ENCODE data around the gene EYS.

DNA sequence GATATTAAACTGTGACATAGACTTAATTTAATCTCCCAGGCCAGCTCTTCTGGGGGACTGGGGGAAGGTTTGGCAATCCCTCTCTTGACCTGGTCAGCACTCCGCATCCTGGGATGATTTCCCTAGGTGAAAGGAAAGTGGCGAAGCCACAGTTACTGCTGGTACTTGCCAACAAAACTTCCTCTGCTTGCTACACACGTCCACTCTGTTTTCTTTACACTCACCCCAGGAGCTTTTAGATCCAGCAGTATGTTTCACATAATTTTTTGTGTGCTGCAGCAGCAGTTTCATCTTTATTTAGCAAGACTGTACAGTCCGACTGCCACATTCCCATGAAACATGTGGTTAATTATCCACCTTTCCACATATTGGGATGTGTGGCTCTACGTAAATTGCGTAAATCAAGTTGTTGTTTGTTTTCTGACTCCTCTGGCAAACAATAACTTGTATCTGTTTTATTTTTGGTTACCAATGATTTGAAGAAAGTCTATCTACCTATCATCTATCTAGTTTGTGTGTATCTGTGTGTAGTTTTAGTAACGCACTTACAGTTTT lies 1787.4 kb downstream of the EYS start:
- TF ChIP-seq, protein P1, sequence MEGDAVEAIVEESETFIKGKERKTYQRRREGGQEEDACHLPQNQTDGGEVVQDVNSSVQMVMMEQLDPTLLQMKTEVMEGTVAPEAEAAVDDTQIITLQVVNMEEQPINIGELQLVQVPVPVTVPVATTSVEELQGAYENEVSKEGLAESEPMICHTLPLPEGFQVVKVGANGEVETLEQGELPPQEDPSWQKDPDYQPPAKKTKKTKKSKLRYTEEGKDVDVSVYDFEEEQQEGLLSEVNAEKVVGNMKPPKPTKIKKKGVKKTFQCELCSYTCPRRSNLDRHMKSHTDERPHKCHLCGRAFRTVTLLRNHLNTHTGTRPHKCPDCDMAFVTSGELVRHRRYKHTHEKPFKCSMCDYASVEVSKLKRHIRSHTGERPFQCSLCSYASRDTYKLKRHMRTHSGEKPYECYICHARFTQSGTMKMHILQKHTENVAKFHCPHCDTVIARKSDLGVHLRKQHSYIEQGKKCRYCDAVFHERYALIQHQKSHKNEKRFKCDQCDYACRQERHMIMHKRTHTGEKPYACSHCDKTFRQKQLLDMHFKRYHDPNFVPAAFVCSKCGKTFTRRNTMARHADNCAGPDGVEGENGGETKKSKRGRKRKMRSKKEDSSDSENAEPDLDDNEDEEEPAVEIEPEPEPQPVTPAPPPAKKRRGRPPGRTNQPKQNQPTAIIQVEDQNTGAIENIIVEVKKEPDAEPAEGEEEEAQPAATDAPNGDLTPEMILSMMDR (conservative IDR thresholded peaks at IDR 0.05): no peak
- no peak for TF ChIP-seq ZFX (IDR thresholded peaks at IDR 0.05)

All from C4-2B (cell line).